A172 (cell line): ENCODE results near the gene PI4KA. TPM values are rescaled to one million over a fixed set of nuclear protein-coding genes. Genes with fewer than 3 reads are reported as not detected.

Experiments
- DNase-seq: peaks from one replicate; pipeline ENCODE4 v3.0.0-alpha.2; 2015; ENCODE audit warnings: low spot score
- total RNA-seq: library from RNA; depleted of rRNA; stranded (reverse); fragments of >200 nt; shearing (Covaris generic); gene quantifications from 2 replicates; pipeline ENCODE4 v1.2.3, GENCODE V29; 2014

The PI4KA gene
- total RNA-seq, 1 experiment from 2014 or later: 31.8 TPM

- DNase-seq: no peak
Measured at GRCh38 chr22:20793748-20794649, 64.6 kb downstream of the PI4KA start.

GRCh38 chr22:20792966-20793728 is 65.5 kb downstream of the PI4KA start:
- no peak for DNase-seq

GRCh38 chr22:20792221-20792965 is 66.2 kb downstream of the PI4KA start:
- DNase-seq: no peak

- DNase-seq: no peak
Measured at GRCh38 chr22:20788627-20789344, 69.8 kb downstream of the PI4KA start.

- no peak for DNase-seq
Measured at GRCh38 chr22:20787746-20788626, 70.6 kb downstream of the PI4KA start.

- DNase-seq: no peak
Measured at GRCh38 chr22:20787223-20787622, 71.4 kb downstream of the PI4KA start.

- DNase-seq: no peak
Measured at GRCh38 chr22:20786536-20786979, 72.1 kb downstream of the PI4KA start.

GRCh38 chr22:20786048-20786447 is 72.6 kb downstream of the PI4KA start:
- DNase-seq: no peak

- no peak for DNase-seq
Measured at GRCh38 chr22:20785415-20785814, 73.2 kb downstream of the PI4KA start.

- peak; percentile 65 for DNase-seq
Measured at GRCh38 chr22:20783844-20784723, 74.5 kb downstream of the PI4KA start.

GRCh38 chr22:20783300-20783673 is 75.3 kb downstream of the PI4KA start:
- no peak for DNase-seq

GRCh38 chr22:20782596-20783299 is 75.9 kb downstream of the PI4KA start:
- DNase-seq: no peak

- no peak for DNase-seq
Measured at GRCh38 chr22:20782083-20782482, 76.5 kb downstream of the PI4KA start.

GRCh38 chr22:20781272-20781990 is 77.2 kb downstream of the PI4KA start:
- DNase-seq: no peak

GRCh38 chr22:20779818-20780158 is 78.8 kb downstream of the PI4KA start:
- DNase-seq: peak; percentile 66

- no peak for DNase-seq
Measured at GRCh38 chr22:20779014-20779817, 79.4 kb downstream of the PI4KA start.

- DNase-seq: peak; percentile 92
Measured at GRCh38 chr22:20777420-20778177, 81.0 kb downstream of the PI4KA start.
